ELR (cell line): ENCODE results near the gene VANGL1.

Experiments used
- DNase-seq: peaks from one replicate; pipeline ENCODE4 v3.0.0-alpha.2; 2015; ENCODE audit warnings: low read depth

VANGL1 gene

GRCh38 chr1:115705085-115705951, 63.5 kb downstream of the VANGL1 start:
- DNase-seq = peak; percentile 27

GRCh38 chr1:115705963-115706362, 64.2 kb downstream of the VANGL1 start:
- DNase-seq = no peak

GRCh38 chr1:115706587-115707425, 65.0 kb downstream of the VANGL1 start:
- DNase-seq = peak; percentile 70

- DNase-seq = no peak
Measured at GRCh38 chr1:115710859-115711624, 69.3 kb downstream of the VANGL1 start.

- DNase-seq = no peak
Measured at GRCh38 chr1:115712911-115713609, 71.3 kb downstream of the VANGL1 start.

- DNase-seq = no peak
Measured at GRCh38 chr1:115713906-115714305, 72.1 kb downstream of the VANGL1 start.

- DNase-seq = no peak
Measured at GRCh38 chr1:115714572-115715141, 72.9 kb downstream of the VANGL1 start.

- peak; percentile 44 for DNase-seq
Measured at GRCh38 chr1:115717541-115717940, 75.8 kb downstream of the VANGL1 start.

GRCh38 chr1:115718011-115718754, 76.4 kb downstream of the VANGL1 start:
- no peak for DNase-seq

- DNase-seq = no peak
Measured at GRCh38 chr1:115719285-115719684, 77.5 kb downstream of the VANGL1 start.

GRCh38 chr1:115722221-115722620, 80.5 kb downstream of the VANGL1 start:
- DNase-seq = no peak

- DNase-seq = no peak
Measured at GRCh38 chr1:115723756-115724155, 82.0 kb downstream of the VANGL1 start.

GRCh38 chr1:115725600-115725999, 83.8 kb downstream of the VANGL1 start:
- DNase-seq = no peak

GRCh38 chr1:115726161-115726560, 84.4 kb downstream of the VANGL1 start:
- DNase-seq = no peak

GRCh38 chr1:115726570-115726969, 84.8 kb downstream of the VANGL1 start:
- DNase-seq = no peak

GRCh38 chr1:115727706-115728249, 86.0 kb downstream of the VANGL1 start:
- DNase-seq = peak; percentile 62

- no peak for DNase-seq
Measured at GRCh38 chr1:115728341-115728740, 86.6 kb downstream of the VANGL1 start.

GRCh38 chr1:115729756-115730155, 88.0 kb downstream of the VANGL1 start:
- DNase-seq = no peak

- DNase-seq = no peak
Measured at GRCh38 chr1:115732316-115732715, 90.5 kb downstream of the VANGL1 start.

GRCh38 chr1:115740811-115741210, 99.0 kb downstream of the VANGL1 start:
- no peak for DNase-seq
